ENCODE data around the gene SAP30BP.

Gene SAP30BP

DNA sequence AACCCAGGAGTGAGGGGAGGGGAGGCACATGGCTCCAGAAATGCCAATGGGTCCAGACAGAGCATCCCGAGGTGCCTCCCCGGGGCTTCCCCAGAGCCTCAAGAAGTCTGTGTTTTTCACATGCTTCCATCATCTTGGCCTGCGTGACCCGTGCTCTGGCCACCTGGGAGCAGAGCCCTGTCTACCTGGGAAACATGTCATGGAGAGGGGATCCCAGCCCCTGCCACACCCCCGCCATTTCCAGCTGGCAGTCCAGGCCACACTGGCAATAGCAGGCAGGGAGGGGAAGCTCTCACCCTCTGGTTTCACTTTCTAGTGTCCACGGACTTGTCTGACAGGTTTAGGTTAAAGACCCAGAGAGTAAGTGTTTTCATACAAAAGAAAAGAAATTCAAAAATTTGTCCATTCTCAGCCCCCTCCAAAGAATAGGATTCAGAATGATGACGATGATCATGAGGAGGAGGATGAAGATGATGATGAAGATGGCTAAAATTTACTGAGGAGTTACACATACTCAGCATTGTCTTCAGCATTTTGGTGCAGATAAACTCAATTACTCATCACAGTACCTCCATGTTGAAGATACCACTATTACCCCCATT, 24.9 kb upstream of the SAP30BP start:
- no peak for ATAC-seq
- TF ChIP-seq, protein P1, sequence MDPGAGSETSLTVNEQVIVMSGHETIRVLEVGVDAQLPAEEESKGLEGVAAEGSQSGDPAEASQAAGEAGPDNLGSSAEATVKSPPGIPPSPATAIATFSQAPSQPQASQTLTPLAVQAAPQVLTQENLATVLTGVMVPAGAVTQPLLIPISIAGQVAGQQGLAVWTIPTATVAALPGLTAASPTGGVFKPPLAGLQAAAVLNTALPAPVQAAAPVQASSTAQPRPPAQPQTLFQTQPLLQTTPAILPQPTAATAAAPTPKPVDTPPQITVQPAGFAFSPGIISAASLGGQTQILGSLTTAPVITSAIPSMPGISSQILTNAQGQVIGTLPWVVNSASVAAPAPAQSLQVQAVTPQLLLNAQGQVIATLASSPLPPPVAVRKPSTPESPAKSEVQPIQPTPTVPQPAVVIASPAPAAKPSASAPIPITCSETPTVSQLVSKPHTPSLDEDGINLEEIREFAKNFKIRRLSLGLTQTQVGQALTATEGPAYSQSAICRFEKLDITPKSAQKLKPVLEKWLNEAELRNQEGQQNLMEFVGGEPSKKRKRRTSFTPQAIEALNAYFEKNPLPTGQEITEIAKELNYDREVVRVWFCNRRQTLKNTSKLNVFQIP (CRISPR knock-in tag; IDR thresholded peaks at IDR 0.05; ENCODE audit: borderline replicate concordance, low read depth) = no peak
- TF ChIP-seq ZFP30 (CRISPR knock-in tag; IDR thresholded peaks at IDR 0.05) (no peak), ESRRG (CRISPR knock-in tag; IDR thresholded peaks at IDR 0.05) (no peak), BACH2 (CRISPR knock-in tag; IDR thresholded peaks at IDR 0.05; ENCODE audit: borderline replicate concordance) (no peak), RARB (CRISPR knock-in tag; IDR thresholded peaks at IDR 0.05) (no peak), ZNF8 (CRISPR knock-in tag; IDR thresholded peaks at IDR 0.05) (no peak), CSDC2 (CRISPR knock-in tag; IDR thresholded peaks at IDR 0.05) (no peak), ISL1 (CRISPR knock-in tag; IDR thresholded peaks at IDR 0.05) (no peak), TCF4 (CRISPR knock-in tag; IDR thresholded peaks at IDR 0.05; ENCODE audit: borderline replicate concordance) (no peak), ZFP3 (CRISPR knock-in tag; IDR thresholded peaks at IDR 0.05) (no peak), ZNF565 (CRISPR knock-in tag; conservative IDR thresholded peaks at IDR 0.05; ENCODE audit: low read depth) (no peak), PPARA (CRISPR knock-in tag; IDR thresholded peaks at IDR 0.05; ENCODE audit: borderline replicate concordance) (no peak), ZNF70 (CRISPR knock-in tag; IDR thresholded peaks at IDR 0.05) (no peak), TOX (CRISPR knock-in tag; IDR thresholded peaks at IDR 0.05; ENCODE audit: borderline replicate concordance) (no peak), SNAI2 (CRISPR knock-in tag; IDR thresholded peaks at IDR 0.05) (no peak)
- TF ChIP-seq, protein P2, sequence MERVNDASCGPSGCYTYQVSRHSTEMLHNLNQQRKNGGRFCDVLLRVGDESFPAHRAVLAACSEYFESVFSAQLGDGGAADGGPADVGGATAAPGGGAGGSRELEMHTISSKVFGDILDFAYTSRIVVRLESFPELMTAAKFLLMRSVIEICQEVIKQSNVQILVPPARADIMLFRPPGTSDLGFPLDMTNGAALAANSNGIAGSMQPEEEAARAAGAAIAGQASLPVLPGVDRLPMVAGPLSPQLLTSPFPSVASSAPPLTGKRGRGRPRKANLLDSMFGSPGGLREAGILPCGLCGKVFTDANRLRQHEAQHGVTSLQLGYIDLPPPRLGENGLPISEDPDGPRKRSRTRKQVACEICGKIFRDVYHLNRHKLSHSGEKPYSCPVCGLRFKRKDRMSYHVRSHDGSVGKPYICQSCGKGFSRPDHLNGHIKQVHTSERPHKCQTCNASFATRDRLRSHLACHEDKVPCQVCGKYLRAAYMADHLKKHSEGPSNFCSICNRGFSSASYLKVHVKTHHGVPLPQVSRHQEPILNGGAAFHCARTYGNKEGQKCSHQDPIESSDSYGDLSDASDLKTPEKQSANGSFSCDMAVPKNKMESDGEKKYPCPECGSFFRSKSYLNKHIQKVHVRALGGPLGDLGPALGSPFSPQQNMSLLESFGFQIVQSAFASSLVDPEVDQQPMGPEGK (CRISPR knock-in tag; IDR thresholded peaks at IDR 0.05; ENCODE audit: borderline replicate concordance) = no peak
- TF ChIP-seq, protein P3, sequence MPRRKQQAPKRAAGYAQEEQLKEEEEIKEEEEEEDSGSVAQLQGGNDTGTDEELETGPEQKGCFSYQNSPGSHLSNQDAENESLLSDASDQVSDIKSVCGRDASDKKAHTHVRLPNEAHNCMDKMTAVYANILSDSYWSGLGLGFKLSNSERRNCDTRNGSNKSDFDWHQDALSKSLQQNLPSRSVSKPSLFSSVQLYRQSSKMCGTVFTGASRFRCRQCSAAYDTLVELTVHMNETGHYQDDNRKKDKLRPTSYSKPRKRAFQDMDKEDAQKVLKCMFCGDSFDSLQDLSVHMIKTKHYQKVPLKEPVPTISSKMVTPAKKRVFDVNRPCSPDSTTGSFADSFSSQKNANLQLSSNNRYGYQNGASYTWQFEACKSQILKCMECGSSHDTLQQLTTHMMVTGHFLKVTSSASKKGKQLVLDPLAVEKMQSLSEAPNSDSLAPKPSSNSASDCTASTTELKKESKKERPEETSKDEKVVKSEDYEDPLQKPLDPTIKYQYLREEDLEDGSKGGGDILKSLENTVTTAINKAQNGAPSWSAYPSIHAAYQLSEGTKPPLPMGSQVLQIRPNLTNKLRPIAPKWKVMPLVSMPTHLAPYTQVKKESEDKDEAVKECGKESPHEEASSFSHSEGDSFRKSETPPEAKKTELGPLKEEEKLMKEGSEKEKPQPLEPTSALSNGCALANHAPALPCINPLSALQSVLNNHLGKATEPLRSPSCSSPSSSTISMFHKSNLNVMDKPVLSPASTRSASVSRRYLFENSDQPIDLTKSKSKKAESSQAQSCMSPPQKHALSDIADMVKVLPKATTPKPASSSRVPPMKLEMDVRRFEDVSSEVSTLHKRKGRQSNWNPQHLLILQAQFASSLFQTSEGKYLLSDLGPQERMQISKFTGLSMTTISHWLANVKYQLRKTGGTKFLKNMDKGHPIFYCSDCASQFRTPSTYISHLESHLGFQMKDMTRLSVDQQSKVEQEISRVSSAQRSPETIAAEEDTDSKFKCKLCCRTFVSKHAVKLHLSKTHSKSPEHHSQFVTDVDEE (CRISPR knock-in tag; IDR thresholded peaks at IDR 0.05) = no peak
- TF ChIP-seq, protein P4, sequence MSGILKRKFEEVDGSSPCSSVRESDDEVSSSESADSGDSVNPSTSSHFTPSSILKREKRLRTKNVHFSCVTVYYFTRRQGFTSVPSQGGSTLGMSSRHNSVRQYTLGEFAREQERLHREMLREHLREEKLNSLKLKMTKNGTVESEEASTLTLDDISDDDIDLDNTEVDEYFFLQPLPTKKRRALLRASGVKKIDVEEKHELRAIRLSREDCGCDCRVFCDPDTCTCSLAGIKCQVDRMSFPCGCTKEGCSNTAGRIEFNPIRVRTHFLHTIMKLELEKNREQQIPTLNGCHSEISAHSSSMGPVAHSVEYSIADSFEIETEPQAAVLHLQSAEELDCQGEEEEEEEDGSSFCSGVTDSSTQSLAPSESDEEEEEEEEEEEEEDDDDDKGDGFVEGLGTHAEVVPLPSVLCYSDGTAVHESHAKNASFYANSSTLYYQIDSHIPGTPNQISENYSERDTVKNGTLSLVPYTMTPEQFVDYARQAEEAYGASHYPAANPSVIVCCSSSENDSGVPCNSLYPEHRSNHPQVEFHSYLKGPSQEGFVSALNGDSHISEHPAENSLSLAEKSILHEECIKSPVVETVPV (CRISPR knock-in tag; IDR thresholded peaks at IDR 0.05) = no peak
- TF ChIP-seq, protein P5, sequence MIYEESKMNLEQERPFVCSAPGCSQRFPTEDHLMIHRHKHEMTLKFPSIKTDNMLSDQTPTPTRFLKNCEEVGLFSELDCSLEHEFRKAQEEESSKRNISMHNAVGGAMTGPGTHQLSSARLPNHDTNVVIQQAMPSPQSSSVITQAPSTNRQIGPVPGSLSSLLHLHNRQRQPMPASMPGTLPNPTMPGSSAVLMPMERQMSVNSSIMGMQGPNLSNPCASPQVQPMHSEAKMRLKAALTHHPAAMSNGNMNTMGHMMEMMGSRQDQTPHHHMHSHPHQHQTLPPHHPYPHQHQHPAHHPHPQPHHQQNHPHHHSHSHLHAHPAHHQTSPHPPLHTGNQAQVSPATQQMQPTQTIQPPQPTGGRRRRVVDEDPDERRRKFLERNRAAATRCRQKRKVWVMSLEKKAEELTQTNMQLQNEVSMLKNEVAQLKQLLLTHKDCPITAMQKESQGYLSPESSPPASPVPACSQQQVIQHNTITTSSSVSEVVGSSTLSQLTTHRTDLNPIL (CRISPR knock-in tag; IDR thresholded peaks at IDR 0.05; ENCODE audit: low read depth) = no peak

DNA sequence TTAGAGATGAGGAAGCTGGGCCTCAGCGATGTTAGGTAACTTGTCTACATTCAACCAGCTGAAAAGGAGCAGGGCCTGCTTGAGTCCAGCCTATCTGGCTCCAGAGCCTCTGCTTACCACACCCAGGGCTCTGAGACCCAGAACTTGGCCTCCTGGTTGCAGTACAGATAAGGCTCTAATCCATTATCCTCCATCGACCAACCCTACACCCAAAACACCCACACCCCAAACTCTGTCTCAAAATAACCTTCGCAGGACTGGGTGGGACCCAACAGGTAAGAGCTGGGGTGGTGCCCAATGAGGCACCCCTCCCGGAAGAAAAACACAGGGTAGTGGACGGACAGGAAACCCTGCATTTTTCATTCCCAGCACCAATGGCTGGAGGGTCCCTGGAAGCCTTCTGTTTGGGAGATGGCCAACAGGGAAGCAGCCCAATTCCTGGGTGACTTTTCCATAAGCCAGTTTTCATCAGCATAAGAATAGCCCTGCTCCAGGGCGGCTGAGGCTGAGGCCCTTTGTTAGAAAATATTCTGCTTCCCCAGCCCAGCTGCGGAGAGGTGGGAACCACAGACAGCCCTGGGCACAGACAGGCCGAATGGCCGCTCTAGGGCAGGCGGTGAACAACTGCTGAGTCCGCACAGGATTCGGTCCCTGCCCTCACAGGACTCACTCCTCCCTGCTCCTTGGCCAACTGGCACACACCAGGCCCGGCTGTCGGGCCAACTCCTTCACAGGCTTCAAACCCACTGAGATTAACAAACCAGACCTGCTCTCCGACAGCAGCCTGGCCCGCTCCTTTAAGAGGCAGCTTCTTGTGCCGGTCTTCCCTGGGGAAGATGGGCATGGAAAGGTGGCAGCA, 24.1 kb upstream of the SAP30BP start:
- ATAC-seq = no peak
- TF ChIP-seq, protein P3 (CRISPR knock-in tag; IDR thresholded peaks at IDR 0.05) = no peak
- TF ChIP-seq ZNF565 (CRISPR knock-in tag; conservative IDR thresholded peaks at IDR 0.05; ENCODE audit: low read depth) (no peak), TOX (CRISPR knock-in tag; IDR thresholded peaks at IDR 0.05; ENCODE audit: borderline replicate concordance) (no peak)
